ENCODE results near the gene PALM. TPM values are rescaled to one million over a fixed set of nuclear protein-coding genes. Genes with fewer than 3 reads are reported as not detected.
A peak's percentile ranks its signal among the peaks of the same experiment; 100 is the strongest.

Gene PALM
- total RNA-seq (2021; ENCODE audit: unreplicated experiment): 14.4 TPM
- polyA plus RNA-seq (2012; ENCODE audit: insufficient read length): 27.2 TPM
- percentile 35 among the genes with signal in this experiment for Bru-seq, nascent RNA
- percentile 39 among the genes with signal in this experiment for BruChase-seq, experiment 1, labeled RNA remaining after a 2-hour chase
- percentile 43 among the genes with signal in this experiment for BruChase-seq, experiment 2, labeled RNA remaining after a 6-hour chase
- long read RNA-seq, partial matches to known transcripts: 1 of 5 reads
- long read RNA-seq, other reads (novel, unspliced or antisense): 4 of 5 reads

- TF ChIP-seq POLR2AphosphoS5 (IDR thresholded peaks at IDR 0.05; ENCODE audit: low read depth, low read length) (no peak), SIN3A (IDR thresholded peaks at IDR 0.05; ENCODE audit: borderline replicate concordance, insufficient read depth, low read depth, low read length) (no peak), TCF7L2 (IDR thresholded peaks at IDR 0.05; ENCODE audit: low read depth, low read length) (no peak)
- TF ChIP-seq, protein P1, sequence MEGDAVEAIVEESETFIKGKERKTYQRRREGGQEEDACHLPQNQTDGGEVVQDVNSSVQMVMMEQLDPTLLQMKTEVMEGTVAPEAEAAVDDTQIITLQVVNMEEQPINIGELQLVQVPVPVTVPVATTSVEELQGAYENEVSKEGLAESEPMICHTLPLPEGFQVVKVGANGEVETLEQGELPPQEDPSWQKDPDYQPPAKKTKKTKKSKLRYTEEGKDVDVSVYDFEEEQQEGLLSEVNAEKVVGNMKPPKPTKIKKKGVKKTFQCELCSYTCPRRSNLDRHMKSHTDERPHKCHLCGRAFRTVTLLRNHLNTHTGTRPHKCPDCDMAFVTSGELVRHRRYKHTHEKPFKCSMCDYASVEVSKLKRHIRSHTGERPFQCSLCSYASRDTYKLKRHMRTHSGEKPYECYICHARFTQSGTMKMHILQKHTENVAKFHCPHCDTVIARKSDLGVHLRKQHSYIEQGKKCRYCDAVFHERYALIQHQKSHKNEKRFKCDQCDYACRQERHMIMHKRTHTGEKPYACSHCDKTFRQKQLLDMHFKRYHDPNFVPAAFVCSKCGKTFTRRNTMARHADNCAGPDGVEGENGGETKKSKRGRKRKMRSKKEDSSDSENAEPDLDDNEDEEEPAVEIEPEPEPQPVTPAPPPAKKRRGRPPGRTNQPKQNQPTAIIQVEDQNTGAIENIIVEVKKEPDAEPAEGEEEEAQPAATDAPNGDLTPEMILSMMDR (IDR thresholded peaks at IDR 0.05): peak; percentile 71; the same call in 1 of the 2 replicates
- BruUV-seq (replicated peaks): no TSS peak
- ChIA-PET POLR2A (no interaction called here), CTCF (no interaction called here)
- H3K27me3 ChIP-seq (ENCODE audit: control insufficient read depth, insufficient read depth, low read length): no peaks in the 10 kb centered on the region
- no peak for DNase-seq (ENCODE audit: low read depth, low spot score)
- intact Hi-C loops (cut with micrococcal nuclease; ENCODE audit: unreplicated experiment): no loop called here
- no peaks in the 10 kb centered on the region for H3K9me3 ChIP-seq (ENCODE audit: control insufficient read depth, insufficient read depth, low read depth, low read length)
- H3K36me3 ChIP-seq (ENCODE audit: control insufficient read depth, insufficient read depth, low read length): no peaks in the 10 kb centered on the region; the same call in 1 of the 2 replicates
- peak; percentile 69 for ATAC-seq
- H3K4me3 ChIP-seq (ENCODE audit: low read depth in 2 of 2, low read length in 2 of 2): peak within 1 kb of the TSS; percentile 38 to 46
- no peak within 1 kb of the TSS for H3K27ac ChIP-seq (ENCODE audit: low read length)
- no peaks in the 10 kb centered on the region for H3K4me1 ChIP-seq (ENCODE audit: control insufficient read depth, insufficient read depth, low read length)
- in situ Hi-C loops (cut with HindIII; ENCODE audit: low pct_unique_long_range_greater_than_20kb, low sequenced_read_pairs): no loop called here
Observed at GRCh38 chr19:708154-709143, at the start of gene PALM. Gene PALM, plus strand, starts transcription at chr19:708935. Its CDS starts 212 bp downstream, at chr19:709147.

- no TSS peak for BruUV-seq (replicated peaks)
- H3K4me1 ChIP-seq (ENCODE audit: control insufficient read depth, insufficient read depth, low read length): no peaks in the 10 kb centered on the region; the same call in 1 of the 2 replicates
- H3K36me3 ChIP-seq (ENCODE audit: control insufficient read depth, insufficient read depth, low read length): no peaks in the 10 kb centered on the region; the same call in 1 of the 2 replicates
- H3K27ac ChIP-seq (ENCODE audit: low read length): peak overlapping the region; percentile 71; the same call in 1 of the 2 replicates
- no peaks in the 10 kb centered on the region for H3K27me3 ChIP-seq (ENCODE audit: control insufficient read depth, insufficient read depth, low read length)
- TF ChIP-seq REST (IDR thresholded peaks at IDR 0.05; ENCODE audit: insufficient read depth in 1 of 2, low read depth in 2 of 2, low read length in 1 of 2): no peak
- no peak for TF ChIP-seq POLR2AphosphoS5 (IDR thresholded peaks at IDR 0.05; ENCODE audit: low read depth, low read length)
- no peak for TF ChIP-seq SIN3A (IDR thresholded peaks at IDR 0.05; ENCODE audit: borderline replicate concordance, insufficient read depth, low read depth, low read length)
- no peak for TF ChIP-seq TCF7L2 (IDR thresholded peaks at IDR 0.05; ENCODE audit: low read depth, low read length)
- TF ChIP-seq, protein P1 (IDR thresholded peaks at IDR 0.05): no peak
- CTCF ChIA-PET: no interaction called here
- ATAC-seq (no peak), DNase-seq (ENCODE audit: low read depth, low spot score) (no peak)
- H3K4me3 ChIP-seq (ENCODE audit: low read depth in 2 of 2, low read length in 2 of 2): peak overlapping the region; percentile 58 to 78
- intact Hi-C loops (cut with micrococcal nuclease; ENCODE audit: unreplicated experiment) (no loop called here), in situ Hi-C loops (cut with HindIII; ENCODE audit: low pct_unique_long_range_greater_than_20kb, low sequenced_read_pairs) (no loop called here)
- no peaks in the 10 kb centered on the region for H3K9me3 ChIP-seq (ENCODE audit: control insufficient read depth, insufficient read depth, low read depth, low read length)
- POLR2A ChIA-PET: no interaction called here
Observed at GRCh38 chr19:660793-661426, 47.8 kb upstream of the PALM start.
